LoVo (cell line): Measurements from ENCODE around the gene DUSP19.
A peak's percentile ranks its signal among the peaks of the same experiment; 100 is the strongest.

Experiments
- DNase-seq: peaks from one replicate; pipeline ENCODE4 v3.0.0-alpha.2; 2016; ENCODE audit warnings: low spot score

DUSP19 gene

DNA sequence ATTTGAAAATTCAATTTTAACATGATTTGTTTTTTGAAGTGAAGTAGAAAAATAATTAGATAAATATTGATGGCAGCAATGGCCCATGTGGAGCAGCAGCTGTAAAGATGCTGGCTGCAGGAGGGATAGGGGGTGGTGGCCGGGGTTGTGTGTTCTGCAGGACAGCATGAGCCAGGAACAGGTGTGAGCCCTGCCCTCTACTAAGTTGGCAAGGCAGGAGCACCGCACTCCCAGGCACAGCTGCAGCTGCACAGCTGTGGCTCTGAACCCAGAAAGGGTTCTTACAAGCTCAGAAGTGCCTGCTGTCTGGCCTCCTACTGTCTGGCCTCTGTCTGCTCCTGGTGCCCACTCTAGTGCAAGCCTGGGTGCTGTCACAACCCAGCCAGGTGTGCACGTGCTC is 10.0 kb upstream of the DUSP19 start:
- DNase-seq, result no peak

- DNase-seq, result no peak
Measured at GRCh38 chr2:183069174-183069573, 9.4 kb upstream of the DUSP19 start.

DNA sequence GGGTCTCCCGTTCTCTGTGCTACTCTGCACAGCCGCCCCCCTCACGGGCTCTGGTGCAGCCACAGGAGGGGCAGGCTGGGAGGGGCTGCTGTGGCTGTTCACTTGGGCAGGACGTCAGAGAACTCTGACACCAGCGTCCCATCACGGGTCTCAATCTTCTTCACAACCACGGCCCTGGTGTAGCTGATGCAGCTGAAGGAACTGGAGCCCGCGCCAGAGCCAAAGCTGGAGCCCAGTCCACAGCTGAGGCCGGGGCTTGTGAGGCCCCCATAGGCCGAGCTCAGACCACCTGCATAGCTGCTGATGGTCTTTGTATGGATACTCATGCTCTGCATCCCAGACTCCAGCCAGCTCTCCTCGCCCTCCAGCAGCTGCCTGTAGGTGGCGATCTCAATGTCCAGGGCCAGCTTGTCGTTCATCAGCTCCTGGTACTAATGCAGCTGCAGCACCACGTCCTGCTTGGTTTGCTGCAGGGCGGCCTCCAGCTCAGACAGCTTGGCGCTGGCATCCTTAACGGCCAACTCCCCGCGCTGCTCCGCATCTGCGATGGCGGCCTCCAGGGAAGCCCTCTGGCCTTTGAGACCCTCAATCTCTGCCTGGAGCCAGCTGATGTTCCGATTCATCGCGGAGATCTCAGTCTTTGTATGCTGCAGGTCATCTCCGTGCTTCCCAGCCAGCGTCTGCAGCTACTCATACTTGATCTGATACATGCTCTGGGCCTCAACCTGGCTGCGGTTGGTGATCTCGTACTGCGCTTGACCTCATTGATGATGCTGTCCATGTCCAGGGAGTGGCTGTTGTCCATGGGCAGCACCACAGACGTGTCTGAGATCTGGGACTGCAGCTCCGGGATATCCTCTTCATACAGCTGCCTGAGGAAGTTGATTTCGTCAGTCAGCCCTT is 7.4 kb upstream of the DUSP19 start:
- no peak for DNase-seq

GRCh38 chr2:183072177-183072576 is 6.4 kb upstream of the DUSP19 start:
- DNase-seq, result no peak

GRCh38 chr2:183078163-183078463 is 434 bp upstream of the DUSP19 start:
- no peak for DNase-seq

GRCh38 chr2:183079139-183079775 is 710 bp downstream of the DUSP19 start:
- peak; percentile 12 for DNase-seq

DNA sequence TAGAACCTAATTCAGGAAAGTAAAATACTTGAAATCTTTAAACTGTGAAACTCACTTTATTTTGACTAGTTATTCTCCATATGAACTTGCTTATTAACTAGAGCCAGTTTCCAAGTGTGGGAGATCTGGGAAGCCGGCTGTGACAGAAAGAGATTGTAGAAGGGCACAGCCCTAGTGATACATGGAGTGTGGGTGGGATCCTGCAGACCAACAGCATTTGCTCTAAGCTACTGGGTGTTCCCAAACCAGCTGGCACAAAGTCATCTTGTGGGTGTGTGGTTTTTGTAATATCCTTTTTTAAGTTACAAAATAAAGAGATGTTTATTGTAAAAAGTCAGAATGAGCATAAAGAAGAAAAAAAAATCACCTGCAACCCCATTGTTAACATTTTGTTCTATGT is 3.4 kb downstream of the DUSP19 start:
- DNase-seq, result no peak

GRCh38 chr2:183088061-183088460 is 9.5 kb downstream of the DUSP19 start:
- no peak for DNase-seq

- DNase-seq, result no peak
Measured at GRCh38 chr2:183089192-183089851, 10.8 kb downstream of the DUSP19 start.

DNA sequence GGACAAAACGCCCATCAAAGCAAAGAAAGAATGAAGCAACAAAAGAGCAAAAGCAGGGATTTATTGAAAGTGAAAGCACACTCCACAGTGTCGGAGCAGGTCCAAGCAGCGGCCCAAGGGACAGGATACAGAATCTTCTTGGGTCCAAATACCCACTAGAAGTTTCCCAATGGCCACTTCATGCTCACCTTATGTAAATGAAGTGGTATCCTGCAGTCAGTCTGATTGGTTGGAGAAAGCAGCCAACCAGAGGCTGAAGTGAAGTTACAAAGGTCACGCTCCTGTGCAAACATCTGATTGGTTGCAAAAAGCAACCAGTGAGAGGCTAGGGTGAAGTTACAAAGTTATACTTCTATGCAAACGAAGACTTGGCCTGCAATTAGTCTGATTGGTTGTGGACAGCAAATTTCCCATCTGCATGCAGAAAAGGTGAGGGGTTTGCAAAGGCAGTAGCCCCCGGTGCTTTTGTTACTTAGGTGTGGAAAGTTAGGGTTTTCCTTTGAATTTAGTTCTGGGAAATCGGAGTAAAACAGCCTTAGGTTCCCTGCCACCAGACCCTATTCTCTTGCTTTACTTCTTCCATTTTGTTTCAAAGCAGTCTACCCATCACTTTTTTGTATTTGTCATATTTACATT is 12.9 kb downstream of the DUSP19 start:
- no peak for DNase-seq

DNA sequence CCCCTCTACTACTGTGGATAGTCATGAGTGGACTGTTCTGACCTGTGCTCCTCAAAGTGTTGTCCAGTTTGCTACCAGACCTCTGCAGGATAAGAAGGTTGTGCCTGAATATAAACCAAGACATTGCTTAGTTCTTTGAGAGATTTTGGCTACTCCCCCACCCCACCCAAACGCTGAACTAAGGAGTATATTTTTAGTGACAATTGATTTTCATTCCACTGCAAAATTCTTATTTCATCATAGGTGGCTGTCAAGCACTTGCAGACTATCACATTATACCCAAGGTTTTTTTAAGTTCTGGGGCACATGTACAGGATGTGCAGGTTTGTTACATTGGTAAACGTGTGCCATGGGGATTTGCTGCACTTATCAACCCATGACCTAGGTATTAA is 13.4 kb downstream of the DUSP19 start:
- DNase-seq, result no peak

DNA sequence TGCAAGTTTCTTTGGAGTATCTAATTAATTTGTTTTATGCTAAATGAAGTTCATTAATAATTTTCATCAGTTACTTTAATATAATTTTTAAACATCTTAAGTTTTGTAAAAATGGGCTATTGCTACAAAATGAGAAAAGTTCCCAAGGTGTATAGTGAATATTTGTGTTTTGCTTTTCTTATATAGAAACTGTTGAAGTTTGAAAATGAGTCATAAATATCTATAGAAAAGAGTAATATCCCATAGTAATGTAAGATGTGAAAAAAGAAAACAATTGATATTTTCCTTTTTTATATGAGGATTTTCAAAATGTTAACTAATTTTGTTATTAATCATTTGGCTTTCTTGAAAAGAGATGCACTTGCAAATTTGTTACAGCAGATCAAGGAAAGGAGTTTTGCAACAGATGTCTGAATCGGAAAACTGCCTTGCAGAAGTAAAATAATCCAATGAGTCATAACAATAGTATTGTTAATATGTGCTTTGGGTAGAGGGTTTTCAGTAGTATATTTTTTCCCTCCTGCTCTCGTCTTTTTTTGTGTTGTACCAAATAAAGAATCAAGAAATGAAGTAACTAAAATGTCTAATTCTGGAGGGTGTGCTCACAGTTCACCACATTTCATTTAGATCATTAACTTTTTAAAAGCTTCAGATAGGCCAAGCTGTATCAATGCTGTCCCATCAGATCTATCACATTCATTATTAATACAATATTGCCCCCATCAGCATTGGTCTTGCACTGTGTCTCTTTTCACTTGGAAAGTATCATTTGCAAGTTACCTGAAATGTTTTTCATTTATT is 15.5 kb downstream of the DUSP19 start:
- no peak for DNase-seq

GRCh38 chr2:183105402-183106134 is 27.0 kb downstream of the DUSP19 start:
- no peak for DNase-seq

DNA sequence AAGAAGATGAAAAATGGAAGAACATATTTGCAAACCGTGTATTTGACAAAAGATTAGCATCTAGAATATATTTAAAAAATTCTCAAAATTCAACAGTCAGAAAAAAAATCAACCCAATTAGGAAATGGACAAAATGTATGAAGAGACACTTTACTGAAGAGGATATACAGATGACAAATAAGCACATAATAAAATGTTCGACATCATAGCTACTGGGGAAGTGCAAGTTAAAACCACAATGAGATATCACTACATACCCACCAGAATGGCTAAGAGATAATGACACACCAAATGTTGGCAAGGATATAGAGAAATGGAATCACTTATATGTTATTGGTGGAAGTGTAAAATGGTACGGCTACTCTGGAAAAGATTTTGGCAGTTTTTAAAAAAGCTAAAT is 34.0 kb downstream of the DUSP19 start:
- no peak for DNase-seq

GRCh38 chr2:183113630-183114029 is 35.1 kb downstream of the DUSP19 start:
- DNase-seq, result no peak

DNA sequence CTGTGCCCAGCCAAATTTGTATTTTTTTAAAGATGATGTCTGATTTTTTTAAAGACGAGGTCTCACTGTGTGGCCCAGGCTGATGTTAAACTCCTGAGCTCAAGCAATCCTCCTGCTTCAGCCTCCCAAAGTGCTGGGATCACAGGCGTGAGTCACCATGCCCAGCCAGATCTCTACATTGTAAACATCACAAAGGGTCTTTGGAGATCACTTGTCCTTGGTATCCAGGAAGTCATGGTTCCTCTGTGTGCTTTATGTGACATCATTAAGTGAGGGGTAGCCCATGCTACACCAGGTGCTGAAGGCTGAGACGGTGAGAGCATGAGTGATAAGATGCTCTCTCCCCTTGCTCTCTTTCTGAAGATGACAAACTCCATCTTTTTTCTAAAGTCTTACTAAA is 38.7 kb downstream of the DUSP19 start:
- no peak for DNase-seq

GRCh38 chr2:183123117-183123958 is 44.8 kb downstream of the DUSP19 start:
- DNase-seq, result no peak

DNA sequence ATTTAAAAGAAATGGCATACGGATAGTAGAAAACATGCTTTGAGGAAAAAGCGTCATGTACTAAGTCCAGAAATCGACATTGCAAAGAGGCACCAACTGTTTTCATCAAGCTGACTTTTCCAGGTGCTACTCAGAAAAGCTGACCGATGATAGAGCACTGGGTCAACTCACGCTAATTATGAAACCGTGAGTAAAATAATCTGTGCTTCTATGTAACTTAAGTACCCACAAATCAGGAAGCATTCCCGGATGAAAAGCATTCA is 45.3 kb downstream of the DUSP19 start:
- DNase-seq, result no peak

DNA sequence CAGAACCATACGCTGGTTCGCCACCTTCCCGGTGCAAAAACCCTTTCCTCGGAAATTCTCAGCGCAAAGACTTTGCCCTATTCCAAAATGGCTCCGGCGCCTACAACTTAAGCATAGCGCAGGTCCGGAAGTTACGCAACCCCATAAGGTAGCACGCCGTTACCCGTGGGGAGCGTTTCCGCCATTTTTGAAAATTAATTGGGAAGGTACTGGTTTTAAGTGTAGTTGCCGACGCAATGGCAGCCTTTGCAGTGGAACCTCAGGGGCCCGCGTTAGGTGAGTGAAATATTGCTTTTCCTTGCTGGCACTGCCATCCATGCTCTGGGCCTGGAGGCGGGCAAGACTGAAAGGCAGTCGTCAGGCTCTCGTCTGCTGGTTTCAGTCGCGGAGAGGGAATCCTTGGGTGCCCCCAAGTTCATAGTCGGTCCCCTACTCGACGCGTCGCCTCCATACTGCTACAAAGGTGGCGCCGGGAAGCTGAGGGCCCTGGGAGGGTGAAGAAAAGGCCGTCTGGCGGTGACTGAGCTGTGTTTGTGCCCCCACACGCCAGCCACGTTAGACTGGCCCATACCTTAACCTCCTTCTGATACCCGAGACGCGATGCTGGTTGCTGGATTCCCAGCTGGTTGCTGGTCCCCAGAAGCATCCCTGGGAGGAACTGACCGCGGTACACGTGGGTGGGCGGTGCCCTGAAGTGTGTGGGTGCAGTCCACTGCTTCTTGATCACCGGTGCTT is 45.8 kb downstream of the DUSP19 start, which contains the start of gene NUP35:
NUP35 (plus strand) TSS at position 222 of the 735 bp plus-strand sequence; CDS start at position 237, 15 bp downstream.
- peak; percentile 91 for DNase-seq

- DNase-seq, result no peak
Measured at GRCh38 chr2:183124957-183125255, 46.4 kb downstream of the DUSP19 start.
